Naive thymus-derived CD4-positive, alpha-beta T cell (primary cell): ENCODE results near the gene TCTN1. TPM values are rescaled to one million over a fixed set of nuclear protein-coding genes. Genes with fewer than 3 reads are reported as not detected.

Experiments
- ATAC-seq: fragments of 150-1000 bp; cut with Tn5 transposase; 2 replicates; pipeline ENCODE4 v1.10.0; 2021; ENCODE audit warnings: mild to moderate bottlenecking, moderate library complexity
- CTCF ChIA-PET: fragments of 350-600 bp; sonication (Branson Sonifier 250); formaldehyde crosslinking; loops from one replicate; lab custom pipeline; 2021; ENCODE audit warnings: antibody characterized with exemption; lab: Charles Lee
- POLR2A ChIA-PET: fragments of 350-600 bp; sonication (Branson Sonifier 250); formaldehyde crosslinking; loops from one replicate; lab custom pipeline; 2021; ENCODE audit warnings: antibody characterized with exemption, inconsistent platforms; lab: Charles Lee
- DNase-seq, 9 donors: peaks; one replicate each; pipeline versions ENCODE4 v3.0.0 to v3.0.0-alpha.2; 2020 to 2022; ENCODE audit warnings: mixed read lengths in 1 of 9
- H3K27ac ChIP-seq: one replicate; pipeline ENCODE4 v1.7.0; 2013; ENCODE audit warnings: mild to moderate bottlenecking, low read depth, low read length, moderate library complexity
- H3K27me3 ChIP-seq, 2 donors: one replicate each; pipeline ENCODE4 v1.7.0; 2013; ENCODE audit warnings: low read length in 2 of 2, mild to moderate bottlenecking in 2 of 2, moderate library complexity in 2 of 2; ENCODE audit not compliant: control insufficient read depth in 2 of 2, insufficient read depth in 2 of 2
- H3K36me3 ChIP-seq, 3 experiments: 1 replicate in 2 of 3; 2 replicates in 1 of 3; pipeline ENCODE4 v1.7.0; 2013; ENCODE audit warnings: low read length in 3 of 3, mild to moderate bottlenecking in 3 of 3, moderate library complexity in 1 of 3; ENCODE audit not compliant: insufficient read depth in 3 of 3, control insufficient read depth in 2 of 3
- H3K4me1 ChIP-seq, 2 donors: one replicate each; pipeline ENCODE4 v1.7.0; 2013; ENCODE audit warnings: low read length in 2 of 2, mild to moderate bottlenecking in 2 of 2, moderate library complexity in 1 of 2; ENCODE audit not compliant: control insufficient read depth in 2 of 2, insufficient read depth in 2 of 2
- H3K4me3 ChIP-seq: 2 replicates; pipeline ENCODE4 v1.7.0; 2013; ENCODE audit warnings: mild to moderate bottlenecking, low read length
- H3K9me3 ChIP-seq, 3 experiments: 1 replicate in 2 of 3; 2 replicates in 1 of 3; pipeline ENCODE4 v1.7.0; 2013; ENCODE audit warnings: low read length in 3 of 3; ENCODE audit not compliant: control insufficient read depth in 2 of 3
- H3K27ac Mint-ChIP-seq, 9 donors: one replicate each; pipeline ENCODE4 v1.8.0; 2020 to 2022; ENCODE audit warnings: mixed read lengths in 9 of 9, mild to moderate bottlenecking in 8 of 9, moderate library complexity in 5 of 9, inconsistent platforms in 2 of 9
- H3K27me3 Mint-ChIP-seq, 5 donors: one replicate each; pipeline ENCODE4 v1.8.0; 2021 to 2022; ENCODE audit warnings: mixed read lengths in 5 of 5, mild to moderate bottlenecking in 1 of 5
- H3K36me3 Mint-ChIP-seq, 5 donors: one replicate each; pipeline ENCODE4 v1.8.0; 2020 to 2022; ENCODE audit warnings: mixed read lengths in 5 of 5, mild to moderate bottlenecking in 3 of 5, inconsistent platforms in 1 of 5
- H3K4me1 Mint-ChIP-seq, 7 donors: one replicate each; pipeline ENCODE4 v1.8.0; 2020 to 2022; ENCODE audit warnings: mixed read lengths in 7 of 7, mild to moderate bottlenecking in 3 of 7, inconsistent platforms in 1 of 7
- H3K4me3 Mint-ChIP-seq, 10 donors: one replicate each; pipeline ENCODE4 v1.8.0; 2020 to 2022; ENCODE audit warnings: mild to moderate bottlenecking in 10 of 10, mixed read lengths in 10 of 10, moderate library complexity in 6 of 10, inconsistent platforms in 2 of 10
- H3K9me3 Mint-ChIP-seq, 11 donors: one replicate each; pipeline ENCODE4 v1.8.0; 2020 to 2022; ENCODE audit warnings: mixed read lengths in 11 of 11, mild to moderate bottlenecking in 4 of 11, inconsistent platforms in 1 of 11, moderate library complexity in 1 of 11
- intact Hi-C, 2 donors: fragments of 100-400 bp; cut with micrococcal nuclease; formaldehyde crosslinking; loops; one replicate each; pipeline ENCODE4 v1.15.1; 2023
- polyA plus RNA-seq, 2 donors: library from polyadenylated mRNA; unstranded; fragments of 300-500 nt; fragmentation: Illumina TruSeq; gene quantifications; one replicate each; pipeline ENCODE4 v1.2.3, GENCODE V29; 2021
- total RNA-seq, 6 experiments: library from RNA in 5 of 6; stranded (reverse) in 5 of 6; gene quantifications; 1 replicate in 5 of 6; 2 replicates in 1 of 6; pipeline ENCODE4 v1.2.3 and lab custom pipeline; 2021 to 2026

The TCTN1 gene
- total and polyA plus RNA-seq, 7 experiments from 2014 or later = 4.2 to 13.0 (median 8.8) TPM

DNA sequence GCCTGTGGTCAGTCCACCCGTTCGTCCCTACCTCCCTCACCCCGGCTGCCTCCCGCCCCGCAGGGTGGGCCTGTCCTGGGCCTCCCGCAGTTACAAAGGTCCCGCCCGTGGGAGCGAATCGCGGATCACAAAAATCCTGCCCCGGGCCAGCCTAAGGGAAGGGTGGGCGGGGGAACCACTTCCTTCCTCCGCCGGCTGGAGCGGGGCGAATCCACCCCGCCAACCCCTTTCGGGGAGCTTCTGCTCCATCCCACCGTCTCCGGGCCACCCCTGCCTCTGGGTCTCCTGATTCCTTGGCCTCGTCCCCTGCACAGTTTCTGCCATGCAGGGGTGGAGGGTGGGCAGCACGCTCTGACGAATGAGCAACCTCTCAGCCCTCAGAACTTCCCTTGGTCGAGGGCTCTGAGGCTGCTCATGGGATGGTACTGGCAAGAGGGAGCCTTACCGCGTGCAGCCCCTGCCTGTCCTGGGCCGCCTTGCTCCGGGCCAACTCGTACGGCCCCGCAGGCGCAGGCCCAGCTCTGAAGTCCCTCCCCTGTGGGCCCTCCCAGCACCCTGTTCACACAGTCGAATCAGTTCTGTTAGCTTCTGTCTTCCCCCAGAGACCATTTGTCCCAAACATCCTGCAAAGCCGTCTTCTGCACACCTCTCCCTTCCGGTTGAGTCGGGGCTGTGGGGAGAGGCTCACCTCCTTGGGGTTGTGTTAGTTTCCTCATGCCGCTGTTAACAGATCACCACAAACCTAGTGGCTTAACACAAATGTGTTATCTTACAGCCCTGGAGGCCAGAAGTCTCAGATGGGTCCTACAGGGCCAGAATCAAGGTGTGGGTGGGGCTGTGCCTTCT, 75.6 kb downstream of the TCTN1 start:
- Histone ChIP-seq H3K4me3 (peak overlapping the region; percentile 77), H3K27ac (peak overlapping the region; percentile 66), H3K4me1 (peaks cover 13 to 14% of the 10 kb centered on the region in 2 donors), H3K36me3 (peaks cover 0 to 1% (median 0%) of the 10 kb centered on the region in 3 experiments), H3K27me3 (no peaks in the 10 kb centered on the region), H3K9me3 (no peaks in the 10 kb centered on the region)
- ATAC-seq = peak; percentile 69
- Mint-ChIP-seq H3K9me3 (peaks cover 0 to 2% (median 0%) of the 10 kb centered on the region in 11 donors), H3K27ac (peak overlapping the region; percentile 65 to 96 (median 91)), H3K36me3 (peaks cover 0 to 24% (median 15%) of the 10 kb centered on the region in 5 donors), H3K4me3 (peak overlapping the region; percentile 84 to 98 (median 92)), H3K27me3 (peaks cover 0 to 9% (median 0%) of the 10 kb centered on the region in 5 donors), H3K4me1 (peaks cover 27 to 71% (median 55%) of the 10 kb centered on the region in 7 donors)
- ChIA-PET CTCF (interaction anchor here (0.7 kb wide), 1 partner anchor 236 kb away, joined by 3 read pairs; no protein-coding TSS in a partner anchor), POLR2A (interaction anchor here (0.5 to 1.9 kb wide), 10 partner anchors 12 to 750 kb away, joined by 3 to 10 read pairs (median 4); partner anchors contain the start of genes FAM216A, GPN3 and TCTN1)
- peak; percentile 20 to 62 (median 44) for DNase-seq
- intact Hi-C loops = loop anchor here (1.0 to 5.0 kb wide), 4 partner anchors 9 to 221 kb away; partner anchors contain the start of genes FAM216A (in 1 of the 2), GPN3 (in 1 of the 2) and TCTN1 (in 1 of the 2)

DNA sequence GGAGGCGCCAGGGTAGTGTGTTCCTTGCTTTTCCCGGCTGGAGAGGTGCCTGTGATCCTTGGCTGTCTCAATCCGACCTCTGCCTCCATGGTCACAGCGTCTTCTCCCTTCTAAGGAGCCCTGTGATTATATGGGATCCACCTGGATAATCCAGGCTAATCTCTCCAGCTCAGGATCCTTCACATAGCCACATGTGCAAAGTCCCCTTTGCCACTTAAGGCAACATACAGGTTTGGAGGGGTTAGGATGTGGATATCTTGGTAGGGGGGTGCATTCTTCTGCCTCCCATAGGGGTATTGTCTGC, 76.2 kb downstream of the TCTN1 start:
- peaks cover 13 to 14% of the 10 kb centered on the region in 2 donors for H3K4me1 ChIP-seq
- ChIA-PET CTCF (interaction anchor here (0.7 to 0.9 kb wide), 3 partner anchors 11 to 237 kb away, joined by 3 read pairs; no protein-coding TSS in a partner anchor), POLR2A (interaction anchor here (0.6 to 1.9 kb wide), 8 partner anchors 12 to 222 kb away, joined by 3 to 10 read pairs (median 4); partner anchors contain the start of genes FAM216A, GPN3 and TCTN1)
- peaks cover 0 to 2% (median 0%) of the 10 kb centered on the region in 11 donors for H3K9me3 Mint-ChIP-seq
- peaks cover 0 to 20% (median 10%) of the 10 kb centered on the region in 5 donors for H3K36me3 Mint-ChIP-seq
- no peaks in the 10 kb centered on the region for H3K27me3 ChIP-seq
- H3K9me3 ChIP-seq = no peaks in the 10 kb centered on the region
- ATAC-seq (no peak), DNase-seq (no peak)
- peak overlapping the region; percentile 84 to 98 (median 92) for H3K4me3 Mint-ChIP-seq
- H3K27ac Mint-ChIP-seq = peak overlapping the region; percentile 69 to 96 (median 91)
- intact Hi-C loops = no loop called here
- peaks cover 27 to 71% (median 50%) of the 10 kb centered on the region in 7 donors for H3K4me1 Mint-ChIP-seq
- no peaks in the 10 kb centered on the region for H3K36me3 ChIP-seq
- H3K27ac ChIP-seq = peak overlapping the region; percentile 66
- peak overlapping the region; percentile 44 for H3K4me3 ChIP-seq
- peaks cover 0 to 9% (median 0%) of the 10 kb centered on the region in 5 donors for H3K27me3 Mint-ChIP-seq

DNA sequence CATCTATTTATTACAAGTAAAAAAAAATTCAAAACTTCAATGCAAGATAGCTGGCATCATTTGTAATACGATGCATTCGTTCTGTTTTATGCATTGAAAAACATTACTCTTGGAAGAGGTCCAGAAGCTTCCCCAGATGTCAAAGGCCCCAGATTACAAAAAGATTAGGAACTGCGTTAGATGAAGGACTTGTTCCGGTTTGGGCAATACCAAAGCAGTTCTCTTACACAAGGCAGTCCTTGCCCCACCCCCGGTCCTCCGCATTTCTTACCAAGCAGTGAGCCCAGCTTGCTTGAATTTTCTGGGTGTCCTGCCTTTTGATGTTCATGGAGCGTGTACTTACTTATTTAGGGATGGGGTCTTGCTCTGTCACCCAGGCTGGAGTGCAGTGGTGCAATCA, 79.8 kb downstream of the TCTN1 start:
- peaks cover 14 to 16% of the 10 kb centered on the region in 2 donors for H3K4me1 ChIP-seq
- Mint-ChIP-seq H3K27ac (peak overlapping the region in 6 of 9 donors; percentile 27 to 68 (median 51)), H3K27me3 (no peaks in the 10 kb centered on the region), H3K9me3 (no peaks in the 10 kb centered on the region), H3K4me3 (peak overlapping the region in 3 of 10 donors; percentile 19 to 61 (median 45)), H3K36me3 (no peaks in the 10 kb centered on the region), H3K4me1 (peaks cover 26 to 52% (median 34%) of the 10 kb centered on the region in 7 donors)
- H3K9me3 ChIP-seq = no peaks in the 10 kb centered on the region
- no peak overlapping the region for H3K27ac ChIP-seq
- H3K4me3 ChIP-seq = no peak overlapping the region
- DNase-seq (peak in 1 of 9 donors; percentile 18), ATAC-seq (peak; percentile 19)
- no peaks in the 10 kb centered on the region for H3K36me3 ChIP-seq
- ChIA-PET CTCF (interaction anchor here (0.6 to 1.3 kb wide), 6 partner anchors 15 to 252 kb away, joined by 3 to 6 read pairs (median 3); no protein-coding TSS in a partner anchor), POLR2A (no interaction called here)
- H3K27me3 ChIP-seq = no peaks in the 10 kb centered on the region
- intact Hi-C loops = no loop called here

DNA sequence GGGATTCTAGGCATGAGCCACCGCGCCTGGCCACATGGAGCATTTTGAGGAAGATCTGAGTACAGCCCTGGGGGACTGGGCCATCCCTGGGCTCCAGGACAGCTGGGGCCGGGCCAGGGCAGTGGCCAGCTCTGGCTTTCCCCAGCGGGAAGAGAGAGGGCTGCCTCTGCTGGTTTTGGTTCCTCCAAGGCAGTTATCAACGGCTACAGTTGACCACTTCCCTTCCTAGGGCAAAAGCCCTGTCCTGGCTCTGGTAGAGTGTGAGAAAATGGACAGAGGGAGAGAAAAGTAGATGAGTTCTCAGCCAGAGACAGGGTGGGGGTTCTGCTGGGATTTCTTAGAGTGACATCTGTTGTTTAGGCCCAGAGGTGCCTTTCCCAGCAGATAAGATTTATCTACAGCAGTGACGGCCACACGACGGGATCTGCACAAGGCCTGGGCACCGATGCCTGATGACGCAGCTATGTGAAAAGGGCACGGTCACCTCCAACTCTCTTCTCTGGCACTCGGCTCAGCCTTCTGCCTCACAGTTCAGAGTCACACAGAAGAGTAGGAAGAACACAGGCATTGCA, 80.5 kb downstream of the TCTN1 start:
- H3K4me1 Mint-ChIP-seq = peaks cover 24 to 51% (median 33%) of the 10 kb centered on the region in 7 donors
- no peaks in the 10 kb centered on the region for H3K9me3 ChIP-seq
- H3K27me3 Mint-ChIP-seq = no peaks in the 10 kb centered on the region
- no peak for DNase-seq
- no peaks in the 10 kb centered on the region for H3K9me3 Mint-ChIP-seq
- H3K4me3 ChIP-seq = no peak overlapping the region
- ChIA-PET POLR2A (no interaction called here), CTCF (interaction anchor here (0.6 to 1.3 kb wide), 4 partner anchors 39 to 119 kb away, joined by 3 to 6 read pairs (median 3); no protein-coding TSS in a partner anchor)
- H3K27ac ChIP-seq = no peak overlapping the region
- H3K27ac Mint-ChIP-seq = peak overlapping the region in 6 of 9 donors; percentile 27 to 65 (median 62)
- H3K4me3 Mint-ChIP-seq = no peak overlapping the region
- H3K36me3 ChIP-seq = no peaks in the 10 kb centered on the region
- peaks cover 14 to 16% of the 10 kb centered on the region in 2 donors for H3K4me1 ChIP-seq
- no peaks in the 10 kb centered on the region for H3K36me3 Mint-ChIP-seq
- no peaks in the 10 kb centered on the region for H3K27me3 ChIP-seq
- ATAC-seq = peak; percentile 46
- intact Hi-C loops = no loop called here

DNA sequence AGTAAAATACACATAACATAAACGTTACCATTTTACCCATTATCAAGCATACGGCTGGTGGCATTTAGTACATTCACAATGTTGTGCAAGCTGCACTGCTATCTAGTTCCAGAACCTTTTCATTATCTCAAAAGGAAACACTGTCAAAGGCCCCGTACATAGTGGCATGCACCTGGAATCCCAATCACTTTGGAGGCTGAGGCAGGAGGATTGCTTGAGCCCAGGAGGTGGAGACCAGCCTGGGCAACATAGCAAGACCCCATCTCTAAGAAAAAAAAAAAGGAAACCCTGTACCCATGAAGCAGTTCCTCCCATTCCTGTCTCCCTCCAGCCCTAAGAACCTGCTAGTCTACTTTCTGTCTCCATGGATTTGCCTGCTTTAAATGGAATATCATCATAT, 82.4 kb downstream of the TCTN1 start:
- POLR2A ChIA-PET = interaction anchor here (1.3 kb wide), 1 partner anchor 194 kb away, joined by 3 read pairs; the partner anchor contains the start of genes RAD9B and VPS29
- intact Hi-C loops = loop anchor here in 1 of 2 donors (5.0 kb wide), 1 partner anchor 39 kb away; no protein-coding TSS in a partner anchor
- Histone ChIP-seq H3K4me3 (no peak overlapping the region), H3K9me3 (no peaks in the 10 kb centered on the region), H3K36me3 (no peaks in the 10 kb centered on the region), H3K4me1 (peaks cover 7 to 10% of the 10 kb centered on the region in 2 donors), H3K27ac (no peak overlapping the region), H3K27me3 (no peaks in the 10 kb centered on the region)
- no peak for DNase-seq
- H3K27me3 Mint-ChIP-seq = no peaks in the 10 kb centered on the region
- no peak overlapping the region for H3K27ac Mint-ChIP-seq
- H3K4me1 Mint-ChIP-seq = peaks cover 12 to 39% (median 23%) of the 10 kb centered on the region in 7 donors
- no peak overlapping the region for H3K4me3 Mint-ChIP-seq
- ATAC-seq = no peak
- H3K9me3 Mint-ChIP-seq = no peaks in the 10 kb centered on the region
- H3K36me3 Mint-ChIP-seq = no peaks in the 10 kb centered on the region
- CTCF ChIA-PET = interaction anchor here (0.7 to 1.6 kb wide), 4 partner anchors 9 to 192 kb away, joined by 3 to 8 read pairs (median 4); no protein-coding TSS in a partner anchor

DNA sequence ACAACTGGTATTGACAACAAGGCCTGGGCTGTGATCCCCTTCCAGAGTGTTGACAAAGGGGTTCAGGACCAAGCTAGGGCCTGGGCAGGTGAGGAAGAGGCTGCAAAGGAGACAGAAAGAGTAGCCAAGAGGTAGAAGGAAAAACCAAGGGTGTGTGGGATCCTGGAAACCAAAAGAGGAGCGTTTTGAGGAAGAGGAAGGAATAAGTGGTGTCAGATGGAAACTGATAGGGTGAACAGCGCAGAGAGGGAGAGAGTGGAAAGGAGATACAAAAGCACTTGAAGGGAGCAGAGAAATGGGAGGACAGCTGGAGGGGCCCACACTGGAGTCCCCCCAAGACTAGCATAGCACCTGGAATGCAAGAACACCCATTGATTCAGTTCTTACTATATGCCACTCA, 83.3 kb downstream of the TCTN1 start:
- Histone ChIP-seq H3K4me1 (peaks cover 7 to 10% of the 10 kb centered on the region in 2 donors), H3K27ac (no peak overlapping the region), H3K9me3 (no peaks in the 10 kb centered on the region), H3K27me3 (no peaks in the 10 kb centered on the region), H3K4me3 (no peak overlapping the region), H3K36me3 (no peaks in the 10 kb centered on the region)
- intact Hi-C loops = loop anchor here in 1 of 2 donors (5.0 kb wide), 1 partner anchor 40 kb away; no protein-coding TSS in a partner anchor
- ChIA-PET POLR2A (interaction anchor here (1.3 kb wide), 1 partner anchor 195 kb away, joined by 3 read pairs; the partner anchor contains the start of genes RAD9B and VPS29), CTCF (interaction anchor here (0.8 to 1.4 kb wide), 6 partner anchors 19 to 152 kb away, joined by 3 to 13 read pairs (median 4); partner anchors contain the start of gene TCTN1)
- H3K27ac Mint-ChIP-seq = peak overlapping the region in 5 of 9 donors; percentile 12 to 66 (median 23)
- DNase-seq (no peak), ATAC-seq (no peak)
- H3K4me3 Mint-ChIP-seq = peak overlapping the region in 1 of 10 donors; percentile 6
- H3K36me3 Mint-ChIP-seq = no peaks in the 10 kb centered on the region
- no peaks in the 10 kb centered on the region for H3K27me3 Mint-ChIP-seq
- no peaks in the 10 kb centered on the region for H3K9me3 Mint-ChIP-seq
- H3K4me1 Mint-ChIP-seq = peaks cover 5 to 31% (median 18%) of the 10 kb centered on the region in 7 donors
